GM18505 (cell line): ENCODE results near the gene FUT7.

Experiments used
- ATAC-seq: cut with Tn5 transposase; IDR thresholded peaks from one replicate; pipeline ENCODE4 v1.9.1; 2021; ENCODE audit not compliant: unreplicated experiment
- POLR2A ChIP-seq: IDR thresholded peaks from 4 replicates; pipeline ENCODE4 v1.6.1; 2011; ENCODE audit warnings: borderline replicate concordance; ENCODE audit not compliant: insufficient read depth, insufficient read length; ENCODE audit errors: extremely low read depth

FUT7 gene

GRCh38 chr9:137017791-137018497 lies 13.9 kb downstream of the FUT7 start:
- TF ChIP-seq POLR2A, result no peak
- ATAC-seq, result no peak

- no peak for TF ChIP-seq POLR2A
- no peak for ATAC-seq
Observed at GRCh38 chr9:137017071-137017470, 14.8 kb downstream of the FUT7 start.

- no peak for TF ChIP-seq POLR2A
- no peak for ATAC-seq
Observed at GRCh38 chr9:137016436-137016835, 15.5 kb downstream of the FUT7 start.

- TF ChIP-seq POLR2A, result no peak
- no peak for ATAC-seq
Observed at GRCh38 chr9:137015976-137016375, 15.9 kb downstream of the FUT7 start.

- no peak for ATAC-seq
- no peak for TF ChIP-seq POLR2A
Observed at GRCh38 chr9:137015540-137015930, 16.4 kb downstream of the FUT7 start.

- no peak for ATAC-seq
- TF ChIP-seq POLR2A, result no peak
Observed at GRCh38 chr9:137014776-137015539, 16.9 kb downstream of the FUT7 start.

- TF ChIP-seq POLR2A, result no peak
- ATAC-seq, result no peak
Observed at GRCh38 chr9:137014166-137014565, 17.7 kb downstream of the FUT7 start.

GRCh38 chr9:137013571-137013940 lies 18.3 kb downstream of the FUT7 start:
- ATAC-seq, result no peak

GRCh38 chr9:137012694-137013570 lies 19.0 kb downstream of the FUT7 start:
- no peak for TF ChIP-seq POLR2A
- ATAC-seq, result no peak

More at GRCh38 chr9:137013571-137013940, 18.3 kb downstream of the FUT7 start:
- no peak for TF ChIP-seq POLR2A

GRCh38 chr9:137011907-137012675 lies 19.8 kb downstream of the FUT7 start:
- no peak for ATAC-seq
- no peak for TF ChIP-seq POLR2A

GRCh38 chr9:137011156-137011555 lies 20.7 kb downstream of the FUT7 start:
- TF ChIP-seq POLR2A, result no peak
- ATAC-seq, result no peak

- no peak for ATAC-seq
- no peak for TF ChIP-seq POLR2A
Observed at GRCh38 chr9:137009938-137010732, 21.8 kb downstream of the FUT7 start.
